LHCN-M2 (cell line): ENCODE measurements around the gene OSBPL6. TPM values are rescaled to one million over a fixed set of nuclear protein-coding genes. Genes with fewer than 3 reads are reported as not detected.
"Not testable (repeated sequence)": the region's sequence is repeated elsewhere in the genome, so short reads cannot be mapped to it uniquely, and the experiment has no call there.

Experiments used
- DNase-seq: peaks from one replicate; pipeline ENCODE4 v3.0.0-alpha.2; 2012; ENCODE audit warnings: low read depth
- polyA plus RNA-seq: library from polyadenylated mRNA; unstranded; fragments of >200 nt; gene quantifications from one replicate; pipeline ENCODE4 v1.2.1, GENCODE V29; 2012; ENCODE audit warnings: missing spikeins
- total RNA-seq: library from RNA; depleted of rRNA; stranded (reverse); fragments of >200 nt; gene quantifications from 2 replicates; pipeline ENCODE4 v1.2.3, GENCODE V29; 2014; rRNA removed

OSBPL6 gene
- 12.2 and 18.1 TPM in 2 replicates for total RNA-seq
- 4.4 TPM for polyA plus RNA-seq

DNA sequence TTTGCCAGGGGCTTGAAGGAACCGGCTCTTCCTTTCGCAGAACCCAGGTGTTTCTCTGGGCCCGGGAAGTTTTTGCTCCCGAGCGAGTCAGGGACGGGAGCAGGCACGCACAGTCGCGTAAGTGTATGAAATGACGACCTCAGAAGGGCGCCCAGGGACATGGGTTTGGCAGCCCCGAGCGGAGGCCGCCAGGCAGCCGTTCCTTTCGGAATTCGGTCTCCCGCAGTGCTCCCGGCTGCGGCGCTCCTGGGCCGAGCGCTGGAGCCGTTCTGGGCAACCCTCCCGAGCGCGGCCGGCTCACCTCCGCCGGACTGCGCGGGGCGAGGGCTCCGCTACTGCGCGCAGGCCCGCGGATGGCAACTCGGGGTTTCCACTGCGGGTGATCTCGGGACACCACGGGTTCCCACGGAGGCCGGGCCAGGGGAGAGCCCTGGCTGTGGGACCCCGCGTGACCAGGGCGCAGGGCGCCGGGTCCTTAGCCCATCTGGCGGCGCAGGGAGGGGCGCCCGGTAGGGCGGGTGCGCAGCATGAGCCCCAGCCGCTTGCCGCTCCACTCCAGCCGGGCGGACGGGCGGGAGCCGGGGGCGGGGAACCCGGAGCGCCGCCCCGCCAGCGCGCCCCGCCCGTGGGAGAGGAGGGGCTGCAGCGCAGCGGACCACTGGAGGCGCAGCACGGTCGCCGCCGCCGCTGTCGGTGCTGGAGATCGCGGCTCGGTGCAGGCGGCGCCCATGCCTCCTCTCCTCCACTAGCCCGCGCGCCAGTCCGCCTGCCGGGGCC is at the start of gene OSBPL6:
TSS of gene OSBPL6 (plus strand) at position 690 of the 777 bp plus-strand sequence. CDS start 111,673 bp downstream, outside the sequence.
- peak; percentile 83 for DNase-seq

- peak; percentile 47 for DNase-seq
Measured at GRCh38 chr2:178152033-178152432, 42.3 kb upstream of the OSBPL6 start.

GRCh38 chr2:178152542-178152941 is 41.8 kb upstream of the OSBPL6 start:
- no peak for DNase-seq

GRCh38 chr2:178152977-178153376 is 41.3 kb upstream of the OSBPL6 start:
- no peak for DNase-seq

GRCh38 chr2:178153878-178154277 is 40.4 kb upstream of the OSBPL6 start:
- DNase-seq: not testable (repeated sequence)

GRCh38 chr2:178155524-178155923 is 38.8 kb upstream of the OSBPL6 start:
- DNase-seq: no peak

DNA sequence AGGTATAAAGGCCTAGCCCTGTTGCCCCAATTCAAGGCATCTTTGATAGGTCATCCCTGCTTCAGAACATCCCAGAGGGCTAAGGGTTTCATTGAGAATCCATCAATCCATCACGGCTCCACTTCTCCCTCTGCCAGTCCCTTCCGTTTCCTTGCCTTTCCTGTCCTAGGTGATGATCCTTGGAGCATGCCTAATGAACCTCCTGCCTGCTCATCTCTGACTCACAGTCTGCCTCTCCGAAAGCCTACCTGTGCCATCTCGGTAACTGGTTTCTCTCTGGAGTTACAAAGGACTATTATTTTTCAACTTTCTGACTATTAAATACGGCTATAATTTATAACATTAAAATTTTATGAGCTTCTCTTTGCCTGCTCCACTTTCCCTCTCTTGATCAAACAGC is 36.7 kb upstream of the OSBPL6 start:
- no peak for DNase-seq

- DNase-seq: no peak
Measured at GRCh38 chr2:178159966-178160365, 34.3 kb upstream of the OSBPL6 start.

- no peak for DNase-seq
Measured at GRCh38 chr2:178160601-178161000, 33.7 kb upstream of the OSBPL6 start.

DNA sequence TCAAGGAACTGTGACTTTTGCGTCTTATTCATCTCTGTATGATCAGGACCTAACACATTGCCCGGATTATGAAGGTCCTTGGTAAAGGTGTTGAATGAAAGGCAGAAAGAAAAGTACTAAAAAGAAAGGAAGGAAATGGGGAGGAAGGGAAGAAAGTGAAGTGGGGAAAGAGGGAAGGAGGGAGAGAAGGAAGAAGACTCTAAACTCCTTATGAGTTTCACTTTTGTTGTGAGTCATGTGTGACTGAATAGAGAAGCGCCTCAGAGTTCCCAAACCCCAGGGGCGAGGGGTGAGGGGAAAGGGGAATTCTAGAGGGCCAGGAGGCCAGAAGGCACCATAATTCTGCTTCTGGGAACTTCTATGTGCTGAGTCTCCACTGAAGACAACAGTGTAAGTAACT is 30.9 kb upstream of the OSBPL6 start:
- peak; percentile 38 for DNase-seq

DNA sequence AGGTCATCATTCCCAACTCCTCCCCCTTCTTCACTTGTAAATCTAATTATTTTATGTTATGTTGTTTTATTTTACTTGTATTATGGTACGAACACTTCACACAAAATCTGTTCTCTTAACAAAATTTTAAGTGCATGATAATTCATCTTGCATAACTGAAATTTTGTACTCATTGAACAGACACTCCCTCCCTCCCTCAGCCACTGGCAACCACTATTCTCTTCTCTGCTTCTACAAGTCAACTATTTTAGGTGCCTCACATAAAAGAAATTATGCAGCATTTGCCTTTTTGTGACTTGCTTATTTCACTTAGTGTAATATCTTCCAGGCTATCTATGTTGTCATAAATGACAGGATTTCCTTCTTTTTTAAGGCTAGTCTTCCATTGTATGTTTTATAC is 30.4 kb upstream of the OSBPL6 start:
- DNase-seq: no peak

GRCh38 chr2:178173657-178174056 is 20.7 kb upstream of the OSBPL6 start:
- DNase-seq: no peak

DNA sequence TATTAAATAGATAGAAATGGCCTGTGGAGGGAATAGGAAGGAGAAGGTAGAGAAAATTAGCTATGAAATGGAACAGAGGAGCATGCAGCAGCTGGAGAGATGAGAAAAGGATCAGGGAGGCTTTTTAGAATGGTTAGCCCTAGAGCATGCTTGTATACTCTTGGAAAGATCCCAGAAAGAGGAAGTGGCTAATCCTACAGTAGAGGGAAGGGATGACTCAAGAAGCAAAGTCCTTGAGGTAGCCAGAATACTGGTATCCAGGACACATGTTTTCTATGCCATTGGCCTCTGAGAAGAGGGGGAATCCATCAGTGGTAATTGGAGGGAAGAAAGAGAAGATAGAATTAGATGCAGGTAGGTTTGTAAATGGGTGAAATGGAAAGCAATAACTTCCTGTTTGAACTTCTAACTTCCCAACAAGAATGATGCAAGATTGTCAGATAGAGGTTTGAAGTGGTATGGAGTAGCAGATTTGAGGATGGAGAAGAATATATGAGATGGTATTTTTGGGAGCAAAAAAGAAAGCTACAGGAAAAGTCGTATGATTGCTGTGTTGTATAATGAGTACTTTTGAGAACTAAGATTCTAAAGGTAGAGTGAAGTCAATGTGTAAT is 17.1 kb upstream of the OSBPL6 start:
- DNase-seq: peak; percentile 80

DNA sequence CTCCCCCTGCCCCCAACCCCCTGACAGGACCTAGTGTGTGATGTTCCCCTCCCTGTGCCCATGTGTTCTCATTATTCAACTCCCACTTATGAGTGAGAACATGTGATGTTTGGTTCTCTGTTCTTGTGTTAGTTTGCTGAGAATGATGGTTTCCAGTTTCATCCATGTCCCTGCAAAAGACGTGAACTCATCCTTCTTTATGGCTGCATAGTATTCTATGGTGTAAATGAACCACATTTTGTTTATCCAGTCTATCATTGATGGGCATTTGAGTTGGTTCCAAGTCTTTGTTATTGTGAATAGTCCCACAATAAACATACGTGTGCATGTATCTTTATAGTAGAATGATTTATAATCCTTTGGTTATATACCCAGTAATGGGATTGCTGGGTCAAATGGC is 13.7 kb upstream of the OSBPL6 start:
- not testable (repeated sequence) for DNase-seq

DNA sequence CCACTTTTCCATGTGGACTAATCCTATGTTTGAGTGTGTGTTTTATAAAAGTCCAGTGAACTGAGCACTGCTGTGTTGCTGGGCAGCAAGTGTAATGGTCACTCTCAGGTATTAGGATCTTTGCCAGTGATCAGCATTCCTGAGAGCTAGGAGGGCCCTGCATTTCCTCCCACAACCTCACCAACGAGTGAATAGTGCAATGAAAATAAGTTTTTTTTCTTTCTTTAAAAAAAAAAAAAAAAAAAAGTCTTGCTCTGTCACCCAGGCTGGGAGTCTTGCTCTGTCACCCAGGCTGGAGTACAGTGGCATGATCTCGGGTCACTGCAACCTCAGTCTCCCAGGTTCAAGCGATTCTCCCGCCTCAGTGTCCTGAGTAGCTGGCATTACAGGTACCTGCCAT is 6.5 kb upstream of the OSBPL6 start:
- DNase-seq: no peak

DNA sequence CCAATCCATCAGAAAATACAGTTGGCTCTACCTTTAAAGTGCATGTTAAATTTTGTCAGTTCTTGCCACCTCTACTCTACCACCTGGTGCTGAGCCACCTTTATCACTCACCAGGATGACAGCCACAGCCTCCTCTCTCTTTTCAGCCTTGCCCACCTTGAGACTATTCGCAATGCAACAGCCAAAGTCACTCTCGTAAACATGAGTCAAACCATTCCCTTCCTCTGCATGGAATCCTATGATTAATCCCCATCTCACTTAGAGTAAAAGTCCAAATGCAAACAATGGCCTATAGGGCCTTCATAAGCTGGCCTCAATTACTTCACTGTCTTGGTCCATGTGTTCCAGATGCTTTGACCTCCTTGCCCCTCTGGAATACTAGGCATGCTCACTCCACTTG is 5.8 kb upstream of the OSBPL6 start:
- no peak for DNase-seq

DNA sequence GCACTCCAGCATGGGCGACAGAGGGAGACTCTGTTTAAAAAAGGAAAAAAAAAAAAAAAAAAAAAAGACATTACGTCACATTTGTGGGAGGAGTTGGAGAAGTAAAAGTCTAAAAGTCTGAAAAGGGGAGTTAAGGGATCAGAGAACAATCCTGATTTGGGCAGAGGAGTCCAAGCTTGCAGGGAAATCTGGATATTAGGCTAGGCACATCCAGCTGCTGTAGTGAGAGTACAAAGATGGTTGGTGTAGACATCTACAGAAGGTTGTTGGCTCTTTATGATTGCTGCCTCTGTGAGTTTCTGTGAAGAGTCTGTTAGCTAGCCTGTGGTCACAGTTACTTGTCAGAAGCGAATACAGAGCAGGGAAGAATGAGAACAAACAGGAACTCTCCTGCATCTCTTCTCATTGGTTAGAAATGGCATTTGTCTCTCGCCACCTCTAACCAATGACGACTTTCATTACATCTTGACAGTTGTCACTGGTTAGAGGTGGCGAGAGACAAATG is 3.3 kb upstream of the OSBPL6 start:
- peak; percentile 28 for DNase-seq

DNA sequence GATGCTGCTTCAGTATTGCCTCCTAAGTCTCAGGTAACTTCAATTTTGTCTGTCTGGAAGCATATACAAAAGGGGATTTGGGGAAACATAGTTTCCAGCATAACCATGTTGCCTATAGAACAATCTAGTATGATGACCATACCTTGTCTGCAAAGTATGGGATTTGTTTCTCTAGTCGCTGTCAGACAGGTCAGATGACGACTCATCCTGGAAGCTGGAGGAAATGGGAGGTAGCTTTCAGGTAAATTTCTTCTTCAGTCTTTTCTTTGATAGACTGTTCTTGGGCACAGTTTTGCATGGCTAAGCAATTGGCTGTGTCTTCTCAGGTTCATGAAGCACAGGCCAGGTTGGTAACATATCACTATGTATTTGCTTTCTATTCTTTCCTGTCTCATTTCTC is 2.8 kb upstream of the OSBPL6 start:
- DNase-seq: no peak

DNA sequence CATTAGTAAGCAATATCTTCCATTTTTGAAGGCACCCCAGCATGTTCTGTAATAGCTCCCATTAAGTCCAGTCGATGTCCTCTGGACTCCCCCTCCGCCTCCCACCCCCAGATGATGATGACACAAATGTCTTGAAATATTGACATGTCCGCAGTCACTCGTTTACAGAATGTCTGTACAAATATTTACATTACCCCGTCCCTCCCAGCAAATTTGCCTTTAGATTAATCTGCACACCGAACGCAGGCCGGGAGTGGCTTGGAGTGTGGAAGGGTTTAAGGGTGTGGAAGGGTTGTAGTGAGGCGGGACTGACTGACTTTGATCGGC is 853 bp upstream of the OSBPL6 start:
- DNase-seq: no peak

GRCh38 chr2:178194600-178195389 is 483 bp downstream of the OSBPL6 start:
- DNase-seq: peak; percentile 65

GRCh38 chr2:178195390-178196166 is 1.3 kb downstream of the OSBPL6 start:
- no peak for DNase-seq

DNA sequence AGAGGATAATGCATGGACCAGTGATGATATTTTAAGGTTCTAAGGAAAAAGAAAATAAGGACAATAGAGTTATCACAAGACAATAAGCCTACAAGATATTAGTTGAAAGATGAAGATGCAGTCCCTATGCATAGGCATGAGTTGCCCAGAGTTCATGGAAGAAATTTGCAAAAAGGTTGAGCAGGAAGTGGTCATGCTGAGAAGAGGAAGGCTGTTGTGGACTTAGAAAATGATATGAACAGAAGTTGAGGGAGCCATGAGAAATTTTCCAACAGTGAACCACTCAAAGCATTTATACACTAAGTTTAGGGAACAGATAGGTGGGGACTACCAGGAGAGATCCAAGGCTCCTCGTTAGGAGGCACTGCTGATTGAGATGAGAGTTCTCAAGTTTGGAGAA is 3.5 kb downstream of the OSBPL6 start:
- DNase-seq: no peak
